Nucleus accumbens (tissue), 56 donors: Measurements from ENCODE around the gene BSCL2.
"Not testable (repeated sequence)": the region's sequence is repeated elsewhere in the genome, so short reads cannot be mapped to it uniquely, and the experiment has no call there.

ENCODE experiments used
- DNase-seq, 56 donors: peaks; one replicate each; lab custom pipeline; 2025; lab: John Stamatoyannopoulos, UW

The BSCL2 gene

GRCh38 chr11:62707277-62707861 is at the start of gene BSCL2, which contains the start of gene GNG3:
Gene BSCL2, minus strand, starts transcription at chr11:62707424. Its CDS starts 229 bp downstream, at chr11:62707195.
Gene GNG3, plus strand, starts transcription at chr11:62707676. Its CDS starts 620 bp downstream, at chr11:62708296.
- DNase-seq, result peak in 55 of 56 donors; percentile 25 to 96 (median 80)

DNA sequence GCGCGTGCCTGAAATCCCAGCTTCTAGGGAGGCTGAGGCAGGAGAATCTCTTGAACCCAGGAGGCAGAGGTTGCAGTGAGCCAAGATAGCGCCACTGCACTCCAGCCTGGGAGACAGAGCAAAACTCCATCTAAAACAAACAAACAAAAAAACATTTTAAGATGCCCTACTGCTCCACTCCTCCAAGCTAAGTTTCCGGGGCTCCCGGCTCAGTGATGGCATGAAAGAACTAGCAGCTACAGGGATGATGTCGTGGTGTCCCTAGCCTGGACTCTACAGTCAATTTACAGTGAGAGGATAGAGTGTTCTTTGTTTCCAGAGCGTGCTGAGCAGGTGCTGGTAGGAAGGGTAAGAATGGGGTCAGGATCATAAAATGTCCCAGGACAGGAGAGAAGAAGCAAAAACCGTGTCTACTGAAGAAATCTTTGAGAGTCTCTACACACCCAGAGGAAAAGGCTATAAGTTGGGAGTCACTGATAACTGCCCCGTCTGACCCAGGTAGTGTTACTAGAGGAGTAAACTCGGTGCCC is 47.9 kb upstream of the BSCL2 start:
- DNase-seq, result peak in 2 of 56 donors; percentile 7 to 15

GRCh38 chr11:62753736-62754603 is 46.7 kb upstream of the BSCL2 start, which contains the start of gene ZBTB3:
Gene ZBTB3, minus strand, starts transcription at chr11:62754160. Its CDS starts 496 bp downstream, at chr11:62753664.
- DNase-seq, result peak; percentile 87 to 100 (median 99)

DNA sequence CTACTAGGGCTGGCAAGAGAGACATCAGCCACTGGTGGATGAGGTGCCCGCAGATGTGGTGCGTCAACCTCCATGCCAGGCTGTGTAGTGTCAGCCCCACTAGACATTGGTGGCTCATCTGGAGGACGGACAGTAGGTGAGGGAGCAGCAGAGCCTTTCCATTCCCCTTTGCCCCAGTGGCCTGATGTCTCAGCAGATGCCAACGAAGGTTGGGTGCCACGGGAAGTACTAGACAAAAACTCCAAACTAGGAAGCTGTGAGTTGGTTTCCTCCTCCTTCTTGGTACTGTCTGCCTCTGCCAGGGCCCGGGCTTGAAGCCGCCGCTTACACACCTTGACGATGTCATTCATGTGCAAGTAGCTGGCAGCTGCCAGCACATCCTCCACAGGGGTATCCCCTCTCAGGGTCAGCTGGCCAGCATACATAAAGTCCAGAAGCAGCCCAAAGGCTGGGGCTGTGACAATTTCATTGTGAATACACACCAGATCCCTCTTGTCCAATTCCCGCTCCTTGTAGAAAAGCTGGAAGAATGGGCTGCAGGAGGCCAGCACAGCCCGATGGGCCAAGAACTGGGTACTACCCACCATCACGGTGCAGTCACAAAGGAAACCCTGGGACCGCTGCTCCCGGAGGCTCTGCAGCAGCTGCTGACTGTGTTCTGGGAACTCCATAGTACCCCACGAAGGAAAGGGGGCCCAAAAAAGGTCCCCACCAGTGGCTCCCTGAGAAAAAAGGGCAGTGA is 45.9 kb upstream of the BSCL2 start:
- DNase-seq, result no peak

DNA sequence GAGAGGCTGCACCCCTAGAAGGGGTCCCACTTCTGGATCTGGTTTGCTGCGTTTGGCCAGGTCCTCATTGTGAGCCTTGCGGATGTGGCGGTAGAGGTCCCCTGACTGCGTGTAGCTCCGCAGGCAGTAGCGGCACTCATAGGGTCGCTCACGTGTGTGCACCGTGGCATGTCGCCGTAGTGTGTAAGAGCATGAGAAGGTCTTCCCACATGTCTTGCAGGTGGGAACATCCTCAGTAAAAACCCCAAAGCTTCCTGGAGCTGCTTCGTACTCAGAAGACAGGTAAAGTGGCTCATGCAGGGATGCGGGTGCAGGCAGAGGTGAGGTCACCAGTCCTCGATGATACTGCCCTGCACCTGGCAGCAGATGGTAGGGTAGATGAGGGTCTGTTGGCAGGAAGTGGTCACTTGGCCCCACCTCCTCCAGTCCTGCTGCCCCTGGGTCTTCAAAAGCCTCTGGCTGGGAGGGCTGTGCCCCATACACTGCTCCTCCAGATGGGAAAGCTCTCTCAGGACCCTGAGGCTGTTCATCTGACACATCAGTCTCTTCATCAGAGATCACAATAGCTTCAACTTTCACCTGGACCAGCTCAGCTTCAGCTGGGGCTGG is 45.1 kb upstream of the BSCL2 start:
- no peak for DNase-seq

DNA sequence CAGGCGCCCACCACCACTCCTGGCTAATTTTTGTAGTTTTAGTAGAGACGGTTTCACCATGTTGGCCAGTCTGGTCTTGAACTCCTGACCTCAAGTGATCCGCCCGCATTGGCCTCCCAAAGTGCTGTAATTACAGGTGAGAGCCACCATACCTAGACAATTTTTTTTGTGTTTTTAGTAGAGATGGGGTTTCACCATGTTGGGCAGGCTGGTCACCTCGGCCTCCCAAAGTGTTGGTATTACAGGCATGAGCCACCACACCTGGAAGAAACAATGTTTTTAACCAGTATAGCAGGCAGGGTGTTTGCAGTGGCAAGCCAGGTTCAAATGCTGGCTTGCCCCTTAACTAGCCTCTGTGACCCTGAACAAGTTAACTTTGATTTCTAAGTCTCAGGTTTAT is 42.7 kb upstream of the BSCL2 start:
- not testable (repeated sequence) for DNase-seq

GRCh38 chr11:62747475-62748160 is 40.4 kb upstream of the BSCL2 start:
- no peak for DNase-seq

GRCh38 chr11:62737196-62737595 is 30.0 kb upstream of the BSCL2 start:
- no peak for DNase-seq

GRCh38 chr11:62732830-62733229 is 25.6 kb upstream of the BSCL2 start:
- no peak for DNase-seq

DNA sequence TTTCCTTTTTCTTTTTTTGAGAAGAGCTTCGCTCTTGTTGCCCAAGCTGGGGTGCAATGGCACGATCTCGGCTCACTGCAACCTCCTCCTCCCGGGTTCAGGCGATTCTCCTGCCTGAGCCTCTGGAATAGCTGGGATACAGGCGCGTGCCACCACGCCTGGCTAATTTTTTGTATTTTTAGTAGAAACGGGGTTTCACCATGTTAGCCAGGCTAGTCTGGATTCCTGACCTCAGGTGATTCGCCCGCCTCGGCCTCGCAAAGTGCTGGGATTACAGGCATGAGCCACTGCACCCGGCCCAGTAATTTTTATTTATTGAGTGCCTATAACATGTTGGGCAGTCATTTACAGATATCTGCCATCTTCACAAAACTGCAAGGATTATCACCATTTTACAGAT is 22.9 kb upstream of the BSCL2 start:
- not testable (repeated sequence) for DNase-seq

DNA sequence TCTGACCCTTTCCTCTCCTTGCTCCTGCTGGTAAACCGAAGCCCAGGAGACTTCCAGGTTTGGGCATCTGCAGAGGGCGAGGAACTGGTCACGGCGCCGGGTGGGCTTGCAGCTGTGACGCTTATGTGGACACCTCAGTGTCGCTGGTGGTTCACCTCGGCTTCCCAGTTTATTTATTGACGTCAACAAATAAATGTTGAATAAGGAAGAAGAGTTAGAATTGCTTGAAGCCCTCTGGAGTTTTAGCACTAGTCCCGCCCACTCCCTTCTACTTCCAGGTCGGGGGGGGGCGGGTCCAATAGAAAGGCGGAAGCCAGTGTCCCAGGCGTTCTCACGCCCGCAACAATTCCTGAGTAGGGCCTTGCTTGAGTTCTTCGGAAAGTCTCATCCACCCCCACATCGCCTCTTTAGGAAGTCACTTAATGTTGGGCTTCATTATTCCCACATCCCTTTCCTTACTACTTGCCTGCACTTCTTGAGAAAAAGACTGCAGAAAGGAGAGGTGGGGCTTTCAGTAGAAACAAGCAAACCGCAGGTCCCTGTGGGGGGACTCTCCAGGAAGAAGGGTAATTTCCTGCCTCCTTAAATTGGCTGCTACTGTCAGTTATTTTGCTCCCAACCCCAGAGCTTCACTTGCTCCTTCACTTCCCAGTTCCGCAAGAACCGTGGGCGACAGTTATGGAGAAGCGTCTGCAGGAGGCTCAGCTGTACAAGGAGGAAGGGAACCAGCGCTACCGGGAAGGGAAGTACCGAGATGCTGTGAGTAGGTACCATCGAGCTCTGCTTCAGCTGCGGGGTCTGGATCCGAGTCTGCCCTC is 21.2 kb upstream of the BSCL2 start, which contains the start of gene TTC9C:
Gene TTC9C, plus strand, starts transcription at position 316 of the 818 bp plus-strand sequence. Its CDS starts 363 bp downstream, at position 679.
- DNase-seq, result peak in 55 of 56 donors; percentile 56 to 93 (median 82)

- peak in 55 of 56 donors; percentile 57 to 98 (median 89) for DNase-seq
Measured at GRCh38 chr11:62727872-62728170, 20.6 kb upstream of the BSCL2 start.

DNA sequence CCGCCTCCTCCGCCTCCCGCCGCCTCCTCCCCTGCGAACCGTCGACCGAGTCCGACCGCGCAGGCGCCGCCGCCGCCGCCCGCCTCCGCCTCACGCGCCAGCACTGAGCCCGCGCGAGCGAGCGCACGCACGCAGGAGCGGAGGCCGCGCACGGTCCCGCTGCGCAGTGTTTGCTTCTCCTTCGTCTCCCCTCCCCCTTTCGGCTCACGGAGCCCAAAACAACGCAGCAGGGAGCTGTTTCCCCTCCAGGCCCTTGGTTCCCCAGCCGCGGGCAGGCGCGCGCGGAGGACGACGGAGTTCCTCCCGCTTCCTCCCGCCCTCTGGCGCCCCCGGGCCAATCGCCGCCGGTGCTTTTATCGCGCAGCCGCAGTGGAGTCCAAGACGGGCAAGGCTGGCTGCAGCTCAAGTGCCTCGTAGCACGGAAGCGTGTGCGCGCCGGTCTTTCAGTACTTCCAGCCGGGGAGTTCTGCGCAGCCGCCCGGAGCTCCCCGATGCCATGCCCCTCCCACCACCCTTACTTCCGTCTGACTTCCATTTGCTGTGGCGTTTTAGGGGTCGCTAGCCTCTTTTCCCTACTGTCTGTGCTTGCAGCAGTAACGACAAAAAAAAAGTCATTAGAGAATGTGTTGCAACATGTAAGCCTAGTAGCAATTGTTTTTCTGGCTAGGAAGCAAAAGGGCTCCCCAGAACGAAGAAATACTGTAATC is 20.1 kb upstream of the BSCL2 start, which contains the start of gene HNRNPUL2:
Gene HNRNPUL2, minus strand, starts transcription at position 293 of the 707 bp plus-strand sequence. CDS start 301 bp downstream, outside the sequence.
- peak; percentile 59 to 99 (median 97) for DNase-seq

DNA sequence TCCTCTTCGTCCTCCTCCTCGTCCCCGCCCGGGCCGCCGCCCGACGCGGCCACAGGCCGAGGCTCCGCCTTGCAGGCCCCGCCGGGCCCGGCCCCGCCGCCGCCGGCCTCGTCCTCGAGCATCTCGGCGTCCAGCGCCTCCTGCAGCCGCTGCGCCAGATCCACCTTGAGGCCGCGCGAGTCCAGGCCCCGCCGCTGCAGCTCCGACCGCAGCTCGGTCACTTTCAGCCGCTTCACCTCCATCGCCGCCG is 19.6 kb upstream of the BSCL2 start:
- peak in 2 of 56 donors; percentile 46 to 64 for DNase-seq

GRCh38 chr11:62726156-62726914 is 19.1 kb upstream of the BSCL2 start:
- peak in 11 of 56 donors; percentile 27 to 57 (median 45) for DNase-seq

DNA sequence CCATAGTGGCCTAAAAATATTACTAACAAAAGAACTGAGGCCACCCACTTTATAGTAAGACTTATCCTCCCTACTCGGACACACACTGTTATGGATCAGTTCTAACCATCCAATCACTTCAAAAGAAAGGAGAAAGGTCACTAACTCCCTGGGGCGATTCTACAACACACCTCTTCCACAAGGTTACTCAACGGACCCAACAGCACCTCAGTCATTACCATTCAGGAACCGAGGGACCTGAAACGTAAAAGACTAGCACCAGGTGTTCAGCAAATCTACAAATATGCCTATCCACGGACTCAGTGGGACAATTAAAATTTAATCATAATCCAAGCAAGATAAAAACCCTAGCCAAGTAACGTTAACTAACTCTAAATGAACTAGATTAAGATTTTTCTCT is 18.4 kb upstream of the BSCL2 start:
- no peak for DNase-seq

GRCh38 chr11:62724171-62724570 is 16.9 kb upstream of the BSCL2 start:
- no peak for DNase-seq
